Putamen (tissue), 1 donor: ENCODE results near the gene VPS51.
"Not testable (repeated sequence)": the region's sequence is repeated elsewhere in the genome, so short reads cannot be mapped to it uniquely, and the experiment has no call there.

Source experiments
- DNase-seq: peaks from one replicate; pipeline ENCODE4 v3.0.0-alpha.2; 2016; ENCODE audit warnings: low spot score

Gene VPS51

DNA sequence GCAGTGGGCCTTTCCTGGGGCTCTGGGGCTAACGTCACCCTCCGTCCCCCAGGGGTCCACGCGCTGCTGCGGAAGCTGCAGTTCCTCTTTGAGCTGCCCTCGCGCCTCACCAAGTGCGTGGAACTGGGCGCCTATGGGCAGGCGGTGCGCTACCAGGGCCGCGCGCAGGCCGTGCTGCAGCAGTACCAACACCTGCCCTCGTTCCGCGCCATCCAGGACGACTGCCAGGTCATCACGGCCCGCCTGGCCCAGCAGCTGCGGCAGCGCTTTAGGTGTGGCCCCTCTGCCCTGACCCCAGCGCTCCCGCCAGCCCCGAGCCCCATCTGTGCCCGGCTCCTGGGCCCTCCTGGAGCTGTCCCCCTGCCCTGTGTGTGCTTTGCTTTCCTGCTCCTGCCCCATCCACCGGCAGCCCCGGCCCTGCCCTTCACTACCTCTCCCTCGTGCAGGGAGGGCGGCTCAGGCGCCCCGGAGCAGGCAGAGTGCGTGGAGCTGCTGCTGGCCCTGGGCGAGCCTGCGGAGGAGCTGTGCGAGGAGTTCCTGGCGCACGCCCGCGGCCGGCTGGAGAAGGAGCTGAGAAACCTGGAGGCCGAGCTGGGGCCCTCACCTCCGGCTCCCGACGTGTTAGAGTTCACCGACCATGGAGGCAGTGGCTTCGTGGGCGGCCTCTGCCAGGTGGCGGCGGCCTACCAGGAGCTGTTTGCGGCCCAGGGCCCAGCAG, 11.9 kb downstream of the VPS51 start:
- no peak for DNase-seq

DNA sequence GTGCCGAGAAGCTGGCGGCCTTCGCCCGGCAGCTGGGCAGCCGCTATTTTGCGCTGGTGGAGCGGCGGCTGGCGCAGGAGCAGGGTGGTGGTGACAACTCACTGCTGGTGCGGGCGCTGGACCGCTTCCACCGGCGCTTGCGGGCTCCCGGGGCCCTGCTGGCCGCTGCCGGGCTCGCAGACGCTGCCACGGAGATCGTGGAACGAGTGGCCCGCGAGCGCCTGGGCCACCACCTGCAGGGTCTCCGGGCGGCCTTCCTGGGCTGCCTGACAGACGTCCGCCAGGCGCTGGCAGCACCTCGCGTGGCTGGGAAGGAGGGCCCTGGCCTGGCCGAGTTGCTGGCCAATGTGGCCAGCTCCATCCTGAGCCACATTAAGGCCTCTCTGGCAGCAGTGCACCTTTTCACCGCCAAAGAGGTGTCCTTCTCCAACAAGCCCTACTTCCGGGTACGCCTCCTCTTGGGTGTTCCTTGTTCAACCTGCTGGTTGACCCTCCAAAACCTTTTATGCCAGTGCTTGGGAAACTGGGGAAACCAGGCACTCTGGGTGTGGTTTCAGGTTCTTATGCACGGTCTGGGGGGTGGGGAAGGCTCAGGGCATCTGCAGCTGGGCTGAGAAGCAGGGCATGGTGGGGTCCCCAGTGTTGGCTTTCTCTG, 12.6 kb downstream of the VPS51 start:
- DNase-seq: no peak

DNA sequence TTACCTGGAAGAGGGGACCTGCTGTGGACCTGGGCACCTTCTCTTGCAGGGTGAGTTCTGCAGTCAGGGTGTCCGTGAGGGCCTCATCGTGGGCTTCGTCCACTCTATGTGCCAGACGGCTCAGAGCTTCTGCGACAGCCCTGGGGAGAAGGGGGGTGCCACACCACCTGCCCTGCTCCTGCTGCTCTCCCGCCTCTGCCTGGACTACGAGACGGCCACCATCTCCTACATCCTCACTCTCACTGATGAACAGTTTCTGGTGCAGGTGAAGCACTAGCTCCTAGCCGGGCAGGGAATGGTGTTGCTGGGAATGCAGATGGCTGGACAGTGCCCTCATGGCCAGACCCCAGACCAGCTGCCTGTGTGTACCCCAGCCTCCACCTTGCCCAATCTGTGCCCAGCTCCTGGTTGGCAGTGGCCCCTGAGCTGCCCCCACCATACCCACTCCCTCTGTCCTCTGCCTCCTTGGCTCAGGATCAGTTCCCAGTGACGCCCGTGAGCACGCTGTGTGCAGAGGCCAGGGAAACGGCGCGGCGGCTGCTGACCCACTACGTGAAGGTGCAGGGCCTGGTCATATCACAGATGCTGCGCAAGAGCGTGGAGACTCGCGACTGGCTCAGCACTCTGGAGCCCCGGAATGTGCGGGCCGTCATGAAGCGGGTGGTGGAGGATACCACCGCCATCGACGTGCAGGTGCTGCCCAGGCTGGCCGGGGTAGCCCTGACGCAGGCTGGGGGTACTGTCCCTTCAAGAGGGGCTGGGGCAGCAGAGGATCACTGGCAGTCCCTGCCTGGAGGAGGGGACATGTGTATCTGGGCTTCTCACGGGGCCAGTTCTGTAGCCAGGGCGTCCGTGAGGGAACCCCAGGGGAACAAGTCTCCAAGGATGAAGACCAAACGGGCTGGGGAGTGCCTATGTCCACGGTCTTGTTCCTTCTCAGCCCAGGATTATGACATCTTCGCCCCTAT, 13.5 kb downstream of the VPS51 start:
- DNase-seq: no peak

DNA sequence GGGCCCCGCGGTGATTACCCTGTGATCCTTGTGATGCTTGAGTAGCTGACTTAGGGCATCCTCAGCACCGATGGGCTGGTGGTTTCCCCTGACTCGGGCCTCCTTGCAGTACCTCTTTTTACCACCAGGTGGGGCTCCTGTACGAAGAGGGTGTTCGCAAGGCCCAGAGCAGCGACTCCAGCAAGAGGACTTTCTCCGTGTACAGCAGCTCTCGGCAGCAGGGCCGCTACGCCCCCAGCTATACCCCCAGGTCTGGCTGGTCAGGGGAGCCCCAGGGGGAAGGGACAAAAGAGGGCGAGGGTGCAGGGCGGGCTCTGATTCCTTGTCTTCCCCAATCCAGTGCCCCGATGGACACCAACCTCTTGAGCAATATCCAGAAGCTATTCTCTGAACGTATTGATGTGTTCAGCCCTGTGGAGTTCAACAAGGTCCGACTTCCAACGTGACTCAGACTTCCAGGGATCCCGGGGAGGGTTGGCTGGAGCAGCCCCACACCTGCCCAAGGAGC, 14.4 kb downstream of the VPS51 start:
- peak; percentile 76 for DNase-seq

DNA sequence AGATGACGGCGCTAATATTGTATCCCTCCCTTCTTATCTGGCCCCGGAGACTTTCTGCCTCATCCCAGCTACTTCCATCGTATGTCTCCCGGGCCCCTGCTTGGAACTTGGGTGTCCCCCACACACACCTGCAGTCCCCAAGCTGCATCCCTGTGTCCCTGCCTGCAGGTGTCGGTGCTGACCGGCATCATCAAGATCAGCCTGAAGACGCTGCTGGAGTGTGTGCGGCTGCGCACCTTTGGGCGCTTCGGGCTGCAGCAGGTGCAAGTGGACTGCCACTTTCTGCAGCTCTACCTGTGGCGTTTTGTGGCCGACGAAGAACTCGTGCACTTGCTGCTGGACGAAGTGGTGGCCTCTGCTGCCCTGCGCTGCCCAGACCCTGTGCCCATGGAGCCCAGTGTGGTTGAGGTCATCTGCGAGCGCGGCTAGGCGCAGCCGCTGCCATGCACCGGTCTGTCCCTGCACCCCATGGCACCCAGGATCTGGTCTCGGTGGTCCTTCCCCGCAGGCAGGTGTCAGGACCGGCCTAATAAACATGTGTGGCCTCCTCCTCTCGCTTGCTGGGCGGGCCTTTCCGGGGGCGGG, 15.2 kb downstream of the VPS51 start:
- no peak for DNase-seq

DNA sequence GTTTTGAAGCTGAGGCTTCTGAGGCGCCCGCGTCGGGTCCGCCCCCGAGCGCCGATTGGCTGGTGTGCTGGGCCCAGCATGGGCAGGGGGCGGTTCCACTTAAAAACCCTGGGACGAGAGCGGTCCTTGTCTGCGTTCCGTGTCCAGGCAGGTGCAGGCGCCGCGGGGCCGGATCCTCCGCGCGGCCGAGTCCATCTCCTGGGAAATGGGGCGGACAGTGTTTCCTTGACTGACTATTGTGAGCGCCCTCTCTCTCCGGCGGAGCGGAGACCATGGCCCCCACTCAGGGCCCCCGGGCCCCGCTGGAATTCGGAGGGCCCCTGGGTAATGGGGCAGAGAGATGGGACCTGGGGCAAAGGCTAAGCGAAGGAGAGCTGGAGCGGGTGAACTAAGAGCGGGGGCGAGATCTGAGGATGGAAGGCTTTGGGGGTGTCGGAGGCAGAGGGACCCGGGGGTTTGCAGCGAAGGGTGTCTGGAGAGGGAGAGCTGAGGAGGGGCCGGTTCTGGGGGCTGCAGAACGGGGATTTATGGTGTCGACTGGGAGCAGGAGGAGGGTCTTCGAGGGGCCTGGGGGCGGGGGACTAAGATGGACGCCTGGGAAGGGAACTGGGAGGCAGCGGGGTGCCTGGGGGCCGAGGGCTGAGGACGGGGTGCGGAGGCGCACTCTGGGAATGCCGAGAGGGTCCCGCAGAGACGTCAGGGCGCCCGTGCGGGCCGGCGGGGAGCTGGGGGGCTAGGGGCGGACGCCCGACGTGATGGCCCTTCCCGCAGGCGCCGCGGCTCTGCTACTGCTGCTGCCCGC, 15.9 kb downstream of the VPS51 start, which contains the start of gene TM7SF2:
Gene TM7SF2, plus strand, starts transcription at position 129 of the 802 bp plus-strand sequence. Its CDS starts 144 bp downstream, at position 273.
- DNase-seq: peak; percentile 97

DNA sequence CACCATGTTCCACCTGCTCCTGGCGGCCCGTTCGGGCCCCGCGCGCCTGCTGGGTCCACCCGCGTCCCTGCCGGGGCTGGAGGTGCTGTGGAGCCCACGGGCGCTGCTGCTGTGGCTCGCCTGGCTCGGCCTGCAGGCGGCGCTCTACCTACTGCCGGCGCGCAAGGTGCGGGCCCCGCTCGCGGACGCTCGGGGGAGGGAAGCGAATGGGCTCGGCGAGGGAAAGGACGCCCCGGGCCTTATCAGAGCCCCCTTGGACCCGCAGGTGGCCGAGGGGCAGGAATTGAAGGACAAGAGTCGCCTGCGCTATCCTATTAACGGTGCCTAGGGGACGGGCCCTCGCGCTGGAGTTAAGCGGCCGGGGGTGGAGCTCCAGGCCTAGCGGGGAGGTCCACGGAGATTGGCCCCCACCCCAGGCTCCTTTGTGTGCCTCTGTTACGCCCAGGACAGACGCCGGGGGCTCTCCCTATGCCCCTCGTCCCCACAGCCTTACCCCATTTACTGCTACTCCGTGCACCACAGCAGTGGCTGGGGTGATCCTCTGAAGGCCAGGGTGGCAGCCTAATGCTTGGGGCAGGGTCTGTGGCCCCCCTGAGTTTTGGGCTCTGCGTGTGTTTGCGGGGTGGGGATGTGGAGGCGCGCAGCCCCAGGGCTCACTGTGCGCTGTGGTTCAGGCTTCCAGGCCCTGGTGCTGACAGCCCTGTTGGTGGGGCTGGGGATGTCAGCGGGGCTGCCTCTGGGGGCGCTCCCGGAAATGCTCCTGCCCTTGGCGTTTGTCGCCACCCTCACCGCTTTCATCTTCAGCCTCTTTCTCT, 16.7 kb downstream of the VPS51 start:
- DNase-seq: no peak

DNA sequence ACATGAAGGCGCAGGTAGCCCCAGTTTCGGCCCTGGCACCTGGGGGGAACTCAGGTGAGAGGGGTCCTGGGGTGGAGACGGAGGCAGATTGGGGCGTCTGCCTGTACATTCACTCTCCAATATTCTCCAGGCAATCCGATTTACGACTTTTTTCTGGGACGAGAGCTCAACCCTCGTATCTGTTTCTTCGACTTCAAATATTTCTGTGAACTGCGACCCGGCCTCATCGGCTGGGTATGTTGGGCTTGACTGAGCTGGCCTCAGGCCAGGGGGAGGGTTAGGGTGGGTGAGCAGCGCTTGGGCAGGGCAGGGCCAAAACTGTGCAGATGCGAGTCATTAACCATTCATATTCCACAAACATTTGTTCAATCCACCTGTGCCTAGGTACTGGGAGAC, 17.3 kb downstream of the VPS51 start:
- no peak for DNase-seq

DNA sequence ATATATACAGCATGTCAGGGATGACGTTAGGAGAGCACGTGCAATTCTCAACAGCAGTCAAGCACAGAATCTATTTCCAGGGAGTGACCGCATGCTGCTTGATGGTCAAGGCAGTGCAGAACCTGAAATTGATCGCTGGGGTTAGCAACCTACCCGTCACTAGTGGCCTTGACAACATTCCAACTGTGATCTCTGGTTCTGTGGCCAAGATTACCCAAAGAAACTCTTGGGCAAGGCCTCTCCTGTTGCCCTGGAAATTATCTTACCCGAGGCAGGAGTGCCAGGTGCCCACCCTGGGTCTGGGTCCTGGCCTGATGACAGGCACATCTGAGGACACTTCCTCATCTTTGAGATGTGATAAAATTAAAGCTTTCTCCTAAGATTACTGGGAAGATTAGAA, 17.8 kb downstream of the VPS51 start:
- DNase-seq: no peak

DNA sequence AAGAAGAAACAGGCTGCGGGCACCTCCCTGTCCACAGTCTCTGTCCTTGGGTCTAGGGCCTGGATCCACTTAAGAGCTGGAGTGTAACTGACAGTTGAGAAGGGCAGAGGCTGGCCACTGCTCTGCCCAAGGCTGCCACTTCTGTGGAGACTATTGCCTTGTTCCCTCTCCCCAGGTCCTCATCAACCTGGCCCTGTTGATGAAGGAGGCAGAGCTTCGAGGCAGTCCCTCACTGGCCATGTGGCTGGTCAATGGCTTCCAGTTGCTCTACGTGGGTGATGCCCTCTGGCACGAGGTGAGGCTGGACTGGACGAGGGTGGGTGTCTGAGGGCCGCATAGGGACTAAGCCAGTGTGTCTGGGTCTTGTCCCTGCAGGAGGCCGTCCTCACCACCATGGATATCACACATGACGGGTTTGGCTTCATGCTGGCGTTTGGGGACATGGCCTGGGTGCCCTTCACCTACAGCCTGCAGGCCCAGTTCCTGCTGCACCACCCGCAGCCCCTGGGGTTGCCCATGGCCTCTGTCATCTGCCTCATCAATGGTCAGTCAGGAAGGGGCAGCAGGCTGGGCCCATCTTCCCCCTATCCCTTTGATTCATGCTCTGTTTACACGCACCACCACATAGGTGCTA, 18.6 kb downstream of the VPS51 start:
- DNase-seq: no peak

DNA sequence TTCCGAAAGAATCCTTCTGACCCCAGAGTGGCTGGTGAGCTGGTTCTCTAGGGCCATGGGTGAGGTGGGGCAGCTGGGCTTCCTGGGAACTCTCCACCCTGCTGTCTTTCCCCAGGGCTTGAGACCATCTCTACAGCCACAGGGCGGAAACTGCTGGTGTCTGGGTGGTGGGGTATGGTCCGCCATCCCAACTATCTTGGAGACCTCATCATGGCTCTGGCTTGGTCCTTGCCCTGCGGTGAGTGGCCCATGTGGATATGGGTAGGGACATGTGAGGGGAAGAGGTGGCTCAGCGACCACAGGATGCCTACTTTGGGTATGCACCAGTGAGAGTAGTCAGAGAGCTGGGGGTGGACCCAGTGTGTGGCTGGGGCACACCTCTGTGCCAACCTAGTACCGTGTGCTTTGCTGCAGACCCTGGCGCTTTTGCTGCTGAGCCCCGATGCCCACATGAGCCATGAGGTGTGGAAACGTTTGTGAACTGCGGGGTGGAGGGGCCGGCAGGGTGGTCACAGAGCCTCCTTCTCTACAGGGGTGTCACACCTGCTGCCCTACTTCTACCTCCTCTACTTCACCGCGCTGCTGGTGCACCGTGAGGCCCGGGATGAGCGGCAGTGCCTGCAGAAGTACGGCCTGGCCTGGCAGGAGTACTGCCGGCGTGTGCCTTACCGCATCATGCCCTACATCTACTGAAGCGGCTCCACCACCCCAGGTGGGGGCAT, 19.5 kb downstream of the VPS51 start:
- DNase-seq: no peak

DNA sequence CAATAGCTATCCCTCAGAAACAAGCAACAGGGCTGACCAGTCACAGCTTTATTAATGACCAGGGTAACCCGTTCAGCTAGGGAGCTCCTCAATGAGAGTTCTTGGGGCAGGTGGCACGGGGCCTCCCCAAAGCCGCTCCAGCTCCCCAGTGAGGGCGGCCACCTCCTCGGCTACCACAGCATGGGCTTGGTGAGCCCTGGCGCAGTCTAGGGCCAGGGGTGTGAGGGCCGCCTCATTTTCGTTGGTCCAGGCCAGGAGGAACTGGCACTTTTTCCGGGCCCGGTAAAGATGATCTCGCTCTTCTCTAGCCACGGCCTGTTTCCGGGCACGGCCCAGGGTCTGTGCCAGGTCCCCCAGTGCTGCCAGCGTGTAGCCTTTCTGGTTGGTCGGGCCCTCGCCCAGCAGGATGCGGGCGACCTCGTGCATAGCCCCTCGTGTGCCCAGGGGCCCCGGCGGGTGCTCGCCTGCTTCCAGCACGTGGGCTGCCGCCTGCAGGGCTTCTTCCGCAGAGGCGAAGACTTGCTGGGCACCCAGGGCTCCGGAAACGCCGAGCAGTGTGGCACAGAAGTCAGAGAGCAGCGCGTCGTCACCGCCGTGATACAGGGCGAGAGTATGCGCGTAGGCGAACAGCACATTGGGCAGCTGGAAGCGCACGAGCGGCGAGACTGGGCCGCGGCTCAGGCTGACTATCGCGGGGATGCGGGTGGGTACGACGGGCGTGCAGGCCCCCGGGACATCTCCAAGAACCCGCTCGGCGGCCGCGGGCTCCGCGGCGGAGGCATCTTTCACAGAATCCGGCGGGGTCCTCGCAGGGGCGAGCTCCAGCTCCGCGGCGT, 20.6 kb downstream of the VPS51 start:
- no peak for DNase-seq

- peak; percentile 99 for DNase-seq
Observed at GRCh38 chr11:65117206-65118096, 21.4 kb downstream of the VPS51 start, which contains the start of gene ZNHIT2. TSS of gene ZNHIT2 (minus strand) at chr11:65117701. CDS start at chr11:65117653, 48 bp downstream.

GRCh38 chr11:65118097-65118837, 22.3 kb downstream of the VPS51 start:
- no peak for DNase-seq

DNA sequence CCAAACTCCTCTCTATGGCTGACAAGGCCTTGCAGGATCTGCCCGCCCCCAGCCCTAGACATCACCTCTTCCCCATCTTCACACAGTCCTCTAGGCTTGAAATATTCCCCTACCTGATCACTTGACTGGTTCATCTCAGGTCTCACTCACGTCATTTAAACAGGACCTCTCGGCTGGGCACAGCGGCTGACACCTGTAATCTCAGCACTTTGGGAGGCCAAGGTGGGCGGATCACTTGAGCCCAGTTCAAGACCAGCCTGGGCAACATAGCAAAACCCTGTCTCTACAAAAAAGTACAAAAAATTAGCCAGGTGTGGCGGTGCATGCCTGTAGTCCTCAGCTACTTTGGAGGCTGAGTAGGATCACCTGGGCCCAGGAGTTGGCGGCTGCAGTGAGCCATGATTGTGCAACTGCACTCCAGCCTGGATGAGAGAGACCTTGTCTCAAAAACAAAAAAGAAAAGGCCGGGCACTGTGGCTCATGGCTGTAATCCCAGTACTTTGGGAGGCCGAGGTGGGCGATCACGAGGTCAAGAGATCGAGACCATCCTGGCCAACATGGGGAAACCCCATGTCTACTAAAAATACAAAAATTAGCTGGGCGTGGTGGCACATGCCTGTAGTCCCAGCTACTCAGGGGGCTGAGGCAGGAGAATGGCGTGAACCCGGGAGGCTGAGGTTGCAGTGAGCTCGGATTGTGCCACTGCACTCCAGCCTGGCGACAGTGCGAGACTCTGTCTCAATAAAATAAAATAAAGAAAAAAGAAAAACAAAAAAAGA, 23.1 kb downstream of the VPS51 start:
- DNase-seq: not testable (repeated sequence)

DNA sequence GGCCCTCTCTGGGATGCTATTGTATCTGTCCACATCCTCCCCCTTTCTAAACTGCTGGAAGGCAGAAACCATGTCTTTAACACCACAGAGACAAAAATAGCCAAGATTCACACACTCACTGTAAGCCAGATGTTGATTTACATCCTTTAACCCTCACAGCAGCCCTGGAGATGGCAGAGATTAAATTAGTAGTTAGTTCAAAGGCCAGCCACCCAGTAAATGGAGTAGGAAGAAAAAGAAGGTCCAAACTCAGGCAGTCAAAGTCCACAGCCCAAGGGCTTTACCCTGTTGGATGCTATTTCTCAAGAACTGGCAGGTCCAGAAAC, 23.6 kb downstream of the VPS51 start:
- DNase-seq: no peak
